ENCODE results near the gene RYR3. TPM values are rescaled to one million over a fixed set of nuclear protein-coding genes. Genes with fewer than 3 reads are reported as not detected.

Gene RYR3
- total and polyA plus RNA-seq, 7 donors: 2.5 to 159 (median 24.0) TPM

- no peak for TF ChIP-seq CTCF (IDR thresholded peaks at IDR 0.05)
- Histone ChIP-seq H3K9me3 (no peaks in the 10 kb centered on the region), H3K27ac (peak overlapping the region; percentile 81), H3K4me3 (no peak overlapping the region), H3K27me3 (ENCODE audit: insufficient read depth in 3 of 3, low read length in 2 of 3) (no peaks in the 10 kb centered on the region), H3K36me3 (ENCODE audit: insufficient read depth in 1 of 2, low read depth in 1 of 2) (no peaks in the 10 kb centered on the region), H3K4me1 (no peaks in the 10 kb centered on the region)
- WGBS, 3 donors: 90 to 94% (median 93%) methylated on average over 3 of the region's 3 CpGs
- DNase-seq (no peak), ATAC-seq (no peak)
- intact Hi-C loops (cut with DNase I): no loop called here
These were observed 158.0 kb downstream of the RYR3 start for GRCh38 chr15:33468740-33469139.

GRCh38 chr15:33473005-33473404, 162.2 kb downstream of the RYR3 start:
- DNase-seq: no peak
- Histone ChIP-seq H3K36me3 (ENCODE audit: insufficient read depth in 1 of 2, low read depth in 1 of 2) (no peaks in the 10 kb centered on the region), H3K4me1 (peaks cover 9% of the 10 kb centered on the region), H3K9me3 (no peaks in the 10 kb centered on the region), H3K4me3 (no peak overlapping the region), H3K27me3 (ENCODE audit: insufficient read depth in 3 of 3, low read length in 2 of 3) (no peaks in the 10 kb centered on the region), H3K27ac (peak overlapping the region; percentile 63)
- no peak for TF ChIP-seq CTCF (IDR thresholded peaks at IDR 0.05)
- 72 to 89% (median 82%) methylated on average over 5 of the region's 5 CpGs for WGBS, 3 donors
- peak; percentile 58 to 81 (median 66) for ATAC-seq
- intact Hi-C loops (cut with DNase I): no loop called here

- no peaks in the 10 kb centered on the region for H3K36me3 ChIP-seq (ENCODE audit: insufficient read depth in 1 of 2, low read depth in 1 of 2)
- intact Hi-C loops (cut with DNase I): no loop called here
- DNase-seq: no peak
- peaks cover 9% of the 10 kb centered on the region for H3K4me1 ChIP-seq
- no peak for TF ChIP-seq CTCF (IDR thresholded peaks at IDR 0.05)
- H3K27me3 ChIP-seq (ENCODE audit: insufficient read depth in 3 of 3, low read length in 2 of 3): no peaks in the 10 kb centered on the region
- WGBS, 3 donors: 75 to 83% (median 77%) methylated on average over 4 of the region's 4 CpGs
- H3K9me3 ChIP-seq: no peaks in the 10 kb centered on the region
- peak in 1 of 4 donors; percentile 28 for ATAC-seq
- H3K27ac ChIP-seq: peak overlapping the region; percentile 63
- H3K4me3 ChIP-seq: no peak overlapping the region
These were observed 162.9 kb downstream of the RYR3 start for GRCh38 chr15:33473714-33474113.

- Histone ChIP-seq H3K27ac (peak overlapping the region; percentile 38), H3K36me3 (ENCODE audit: insufficient read depth in 1 of 2, low read depth in 1 of 2) (no peaks in the 10 kb centered on the region), H3K9me3 (peaks cover 6% of the 10 kb centered on the region), H3K4me3 (no peak overlapping the region), H3K4me1 (peaks cover 9% of the 10 kb centered on the region), H3K27me3 (ENCODE audit: insufficient read depth in 3 of 3, low read length in 2 of 3) (no peaks in the 10 kb centered on the region)
- DNase-seq: no peak
- ATAC-seq: no peak
- 60 to 80% (median 77%) methylated on average over 4 of the region's 4 CpGs for whole genome bisulfite sequencing, 3 donors
- intact Hi-C loops (cut with DNase I): no loop called here
- TF ChIP-seq CTCF (IDR thresholded peaks at IDR 0.05): no peak
These were observed 165.3 kb downstream of the RYR3 start for GRCh38 chr15:33476076-33476475.

GRCh38 chr15:33476908-33477307, 166.1 kb downstream of the RYR3 start:
- no peaks in the 10 kb centered on the region for H3K36me3 ChIP-seq (ENCODE audit: insufficient read depth in 1 of 2, low read depth in 1 of 2)
- no peaks in the 10 kb centered on the region for H3K27me3 ChIP-seq (ENCODE audit: insufficient read depth in 3 of 3, low read length in 2 of 3)
- H3K27ac ChIP-seq: peak overlapping the region; percentile 38
- H3K9me3 ChIP-seq: peaks cover 6% of the 10 kb centered on the region
- DNase-seq (no peak), ATAC-seq (peak in 3 of 4 donors; percentile 60 to 74 (median 66))
- peaks cover 9% of the 10 kb centered on the region for H3K4me1 ChIP-seq
- no peak for TF ChIP-seq CTCF (IDR thresholded peaks at IDR 0.05)
- H3K4me3 ChIP-seq: no peak overlapping the region
- intact Hi-C loops (cut with DNase I): no loop called here
- 51 to 59% (median 54%) methylated on average over 2 of the region's 2 CpGs for WGBS, 3 donors

All from psoas muscle (tissue), 8 donors.